ENCODE data around the gene EYA4.

DNA sequence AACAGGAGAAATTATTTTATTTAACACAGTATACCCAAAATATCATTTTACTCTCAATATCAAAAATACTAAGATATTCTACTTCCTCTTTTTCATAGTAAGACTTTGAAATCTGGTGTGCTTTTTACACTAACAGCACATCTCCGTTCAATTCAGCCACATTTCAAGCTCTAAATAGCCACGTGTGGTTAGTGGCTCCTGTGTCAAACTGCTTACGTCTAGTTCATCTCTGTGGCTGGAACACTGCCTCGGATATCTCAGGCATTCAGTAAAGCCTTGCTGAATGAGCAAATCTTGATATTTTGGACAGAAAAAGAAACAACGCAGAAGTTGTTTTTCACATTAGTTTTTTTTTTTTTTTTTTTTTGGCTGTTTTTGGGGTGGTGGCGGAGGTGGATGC is 136.1 kb downstream of the EYA4 start:
- no peak for TF ChIP-seq EZH2phosphoT487 (IDR thresholded peaks at IDR 0.05; ENCODE audit: borderline replicate concordance, low read depth)
- TF ChIP-seq, protein P1, sequence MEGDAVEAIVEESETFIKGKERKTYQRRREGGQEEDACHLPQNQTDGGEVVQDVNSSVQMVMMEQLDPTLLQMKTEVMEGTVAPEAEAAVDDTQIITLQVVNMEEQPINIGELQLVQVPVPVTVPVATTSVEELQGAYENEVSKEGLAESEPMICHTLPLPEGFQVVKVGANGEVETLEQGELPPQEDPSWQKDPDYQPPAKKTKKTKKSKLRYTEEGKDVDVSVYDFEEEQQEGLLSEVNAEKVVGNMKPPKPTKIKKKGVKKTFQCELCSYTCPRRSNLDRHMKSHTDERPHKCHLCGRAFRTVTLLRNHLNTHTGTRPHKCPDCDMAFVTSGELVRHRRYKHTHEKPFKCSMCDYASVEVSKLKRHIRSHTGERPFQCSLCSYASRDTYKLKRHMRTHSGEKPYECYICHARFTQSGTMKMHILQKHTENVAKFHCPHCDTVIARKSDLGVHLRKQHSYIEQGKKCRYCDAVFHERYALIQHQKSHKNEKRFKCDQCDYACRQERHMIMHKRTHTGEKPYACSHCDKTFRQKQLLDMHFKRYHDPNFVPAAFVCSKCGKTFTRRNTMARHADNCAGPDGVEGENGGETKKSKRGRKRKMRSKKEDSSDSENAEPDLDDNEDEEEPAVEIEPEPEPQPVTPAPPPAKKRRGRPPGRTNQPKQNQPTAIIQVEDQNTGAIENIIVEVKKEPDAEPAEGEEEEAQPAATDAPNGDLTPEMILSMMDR (IDR thresholded peaks at IDR 0.05): no peak
- TF ChIP-seq, protein P2, sequence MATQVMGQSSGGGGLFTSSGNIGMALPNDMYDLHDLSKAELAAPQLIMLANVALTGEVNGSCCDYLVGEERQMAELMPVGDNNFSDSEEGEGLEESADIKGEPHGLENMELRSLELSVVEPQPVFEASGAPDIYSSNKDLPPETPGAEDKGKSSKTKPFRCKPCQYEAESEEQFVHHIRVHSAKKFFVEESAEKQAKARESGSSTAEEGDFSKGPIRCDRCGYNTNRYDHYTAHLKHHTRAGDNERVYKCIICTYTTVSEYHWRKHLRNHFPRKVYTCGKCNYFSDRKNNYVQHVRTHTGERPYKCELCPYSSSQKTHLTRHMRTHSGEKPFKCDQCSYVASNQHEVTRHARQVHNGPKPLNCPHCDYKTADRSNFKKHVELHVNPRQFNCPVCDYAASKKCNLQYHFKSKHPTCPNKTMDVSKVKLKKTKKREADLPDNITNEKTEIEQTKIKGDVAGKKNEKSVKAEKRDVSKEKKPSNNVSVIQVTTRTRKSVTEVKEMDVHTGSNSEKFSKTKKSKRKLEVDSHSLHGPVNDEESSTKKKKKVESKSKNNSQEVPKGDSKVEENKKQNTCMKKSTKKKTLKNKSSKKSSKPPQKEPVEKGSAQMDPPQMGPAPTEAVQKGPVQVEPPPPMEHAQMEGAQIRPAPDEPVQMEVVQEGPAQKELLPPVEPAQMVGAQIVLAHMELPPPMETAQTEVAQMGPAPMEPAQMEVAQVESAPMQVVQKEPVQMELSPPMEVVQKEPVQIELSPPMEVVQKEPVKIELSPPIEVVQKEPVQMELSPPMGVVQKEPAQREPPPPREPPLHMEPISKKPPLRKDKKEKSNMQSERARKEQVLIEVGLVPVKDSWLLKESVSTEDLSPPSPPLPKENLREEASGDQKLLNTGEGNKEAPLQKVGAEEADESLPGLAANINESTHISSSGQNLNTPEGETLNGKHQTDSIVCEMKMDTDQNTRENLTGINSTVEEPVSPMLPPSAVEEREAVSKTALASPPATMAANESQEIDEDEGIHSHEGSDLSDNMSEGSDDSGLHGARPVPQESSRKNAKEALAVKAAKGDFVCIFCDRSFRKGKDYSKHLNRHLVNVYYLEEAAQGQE (IDR thresholded peaks at IDR 0.05; ENCODE audit: low read depth, low read length): no peak
- no peak for TF ChIP-seq RFX5 (IDR thresholded peaks at IDR 0.05; ENCODE audit: low read length)
- no peak for TF ChIP-seq RCOR1 (IDR thresholded peaks at IDR 0.05; ENCODE audit: low read length)
- TF ChIP-seq POLR2AphosphoS5 (IDR thresholded peaks at IDR 0.05; ENCODE audit: low read depth, low read length): no peak
- TF ChIP-seq, protein P3, sequence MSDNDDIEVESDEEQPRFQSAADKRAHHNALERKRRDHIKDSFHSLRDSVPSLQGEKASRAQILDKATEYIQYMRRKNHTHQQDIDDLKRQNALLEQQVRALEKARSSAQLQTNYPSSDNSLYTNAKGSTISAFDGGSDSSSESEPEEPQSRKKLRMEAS (IDR thresholded peaks at IDR 0.05; ENCODE audit: low read depth): no peak
- TF ChIP-seq TEAD4 (IDR thresholded peaks at IDR 0.05; ENCODE audit: borderline replicate concordance, insufficient read depth): no peak
- TF ChIP-seq, protein P4, sequence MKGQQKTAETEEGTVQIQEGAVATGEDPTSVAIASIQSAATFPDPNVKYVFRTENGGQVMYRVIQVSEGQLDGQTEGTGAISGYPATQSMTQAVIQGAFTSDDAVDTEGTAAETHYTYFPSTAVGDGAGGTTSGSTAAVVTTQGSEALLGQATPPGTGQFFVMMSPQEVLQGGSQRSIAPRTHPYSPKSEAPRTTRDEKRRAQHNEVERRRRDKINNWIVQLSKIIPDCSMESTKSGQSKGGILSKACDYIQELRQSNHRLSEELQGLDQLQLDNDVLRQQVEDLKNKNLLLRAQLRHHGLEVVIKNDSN (IDR thresholded peaks at IDR 0.05; ENCODE audit: borderline replicate concordance, low read depth): no peak
- no peak for TF ChIP-seq YY1 (IDR thresholded peaks at IDR 0.05; ENCODE audit: low read depth)
- no peak for TF ChIP-seq FOSL2 (IDR thresholded peaks at IDR 0.05; ENCODE audit: borderline replicate concordance, low read depth)
